ENCODE results near the gene SFXN4. TPM values are rescaled to one million over a fixed set of nuclear protein-coding genes. Genes with fewer than 3 reads are reported as not detected.

Gene SFXN4
- total and polyA plus RNA-seq, 2 of the 13 experiments (the other 11 are each of a cell fraction or from before 2014, with no cell fraction given) = 47.7 to 64.9 TPM

DNA sequence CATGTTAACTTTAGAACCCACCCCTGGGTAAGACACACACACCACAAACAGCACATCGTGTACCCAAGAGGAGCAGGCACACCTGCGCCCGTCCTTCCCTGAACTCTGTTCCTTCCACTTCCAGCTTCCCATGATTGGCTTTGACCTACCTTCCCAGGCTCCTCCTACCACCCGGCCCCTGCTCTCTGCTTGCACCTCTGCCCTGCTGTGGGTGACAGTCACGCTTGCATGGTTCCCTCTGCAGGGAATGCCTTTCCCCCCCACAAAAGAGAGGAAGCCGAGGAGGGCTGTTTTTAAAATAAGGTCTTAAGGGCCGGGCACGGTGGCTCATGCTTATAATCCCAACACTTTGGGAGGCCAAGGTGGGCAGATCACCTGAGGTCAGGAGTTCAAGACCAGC is 16.4 kb downstream of the SFXN4 start (continued):
- TF ChIP-seq, protein P1, sequence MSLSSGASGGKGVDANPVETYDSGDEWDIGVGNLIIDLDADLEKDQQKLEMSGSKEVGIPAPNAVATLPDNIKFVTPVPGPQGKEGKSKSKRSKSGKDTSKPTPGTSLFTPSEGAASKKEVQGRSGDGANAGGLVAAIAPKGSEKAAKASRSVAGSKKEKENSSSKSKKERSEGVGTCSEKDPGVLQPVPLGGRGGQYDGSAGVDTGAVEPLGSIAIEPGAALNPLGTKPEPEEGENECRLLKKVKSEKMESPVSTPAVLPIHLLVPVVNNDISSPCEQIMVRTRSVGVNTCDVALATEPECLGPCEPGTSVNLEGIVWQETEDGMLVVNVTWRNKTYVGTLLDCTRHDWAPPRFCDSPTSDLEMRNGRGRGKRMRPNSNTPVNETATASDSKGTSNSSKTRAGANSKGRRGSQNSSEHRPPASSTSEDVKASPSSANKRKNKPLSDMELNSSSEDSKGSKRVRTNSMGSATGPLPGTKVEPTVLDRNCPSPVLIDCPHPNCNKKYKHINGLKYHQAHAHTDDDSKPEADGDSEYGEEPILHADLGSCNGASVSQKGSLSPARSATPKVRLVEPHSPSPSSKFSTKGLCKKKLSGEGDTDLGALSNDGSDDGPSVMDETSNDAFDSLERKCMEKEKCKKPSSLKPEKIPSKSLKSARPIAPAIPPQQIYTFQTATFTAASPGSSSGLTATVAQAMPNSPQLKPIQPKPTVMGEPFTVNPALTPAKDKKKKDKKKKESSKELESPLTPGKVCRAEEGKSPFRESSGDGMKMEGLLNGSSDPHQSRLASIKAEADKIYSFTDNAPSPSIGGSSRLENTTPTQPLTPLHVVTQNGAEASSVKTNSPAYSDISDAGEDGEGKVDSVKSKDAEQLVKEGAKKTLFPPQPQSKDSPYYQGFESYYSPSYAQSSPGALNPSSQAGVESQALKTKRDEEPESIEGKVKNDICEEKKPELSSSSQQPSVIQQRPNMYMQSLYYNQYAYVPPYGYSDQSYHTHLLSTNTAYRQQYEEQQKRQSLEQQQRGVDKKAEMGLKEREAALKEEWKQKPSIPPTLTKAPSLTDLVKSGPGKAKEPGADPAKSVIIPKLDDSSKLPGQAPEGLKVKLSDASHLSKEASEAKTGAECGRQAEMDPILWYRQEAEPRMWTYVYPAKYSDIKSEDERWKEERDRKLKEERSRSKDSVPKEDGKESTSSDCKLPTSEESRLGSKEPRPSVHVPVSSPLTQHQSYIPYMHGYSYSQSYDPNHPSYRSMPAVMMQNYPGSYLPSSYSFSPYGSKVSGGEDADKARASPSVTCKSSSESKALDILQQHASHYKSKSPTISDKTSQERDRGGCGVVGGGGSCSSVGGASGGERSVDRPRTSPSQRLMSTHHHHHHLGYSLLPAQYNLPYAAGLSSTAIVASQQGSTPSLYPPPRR (CRISPR knock-in tag; IDR thresholded peaks at IDR 0.05; ENCODE audit: borderline replicate concordance) = no peak
- TF ChIP-seq DPF2 (CRISPR knock-in tag; IDR thresholded peaks at IDR 0.05; ENCODE audit: borderline replicate concordance, low read depth) = no peak

GRCh38 chr10:119143657-119144056 is 21.9 kb downstream of the SFXN4 start:
- TF ChIP-seq ARHGAP35 (CRISPR knock-in tag; IDR thresholded peaks at IDR 0.05; ENCODE audit: borderline replicate concordance) (no peak), NONO (IDR thresholded peaks at IDR 0.05) (no peak), NONO (CRISPR knock-in tag; conservative IDR thresholded peaks at IDR 0.05) (no peak)
- TF ChIP-seq, protein P2, sequence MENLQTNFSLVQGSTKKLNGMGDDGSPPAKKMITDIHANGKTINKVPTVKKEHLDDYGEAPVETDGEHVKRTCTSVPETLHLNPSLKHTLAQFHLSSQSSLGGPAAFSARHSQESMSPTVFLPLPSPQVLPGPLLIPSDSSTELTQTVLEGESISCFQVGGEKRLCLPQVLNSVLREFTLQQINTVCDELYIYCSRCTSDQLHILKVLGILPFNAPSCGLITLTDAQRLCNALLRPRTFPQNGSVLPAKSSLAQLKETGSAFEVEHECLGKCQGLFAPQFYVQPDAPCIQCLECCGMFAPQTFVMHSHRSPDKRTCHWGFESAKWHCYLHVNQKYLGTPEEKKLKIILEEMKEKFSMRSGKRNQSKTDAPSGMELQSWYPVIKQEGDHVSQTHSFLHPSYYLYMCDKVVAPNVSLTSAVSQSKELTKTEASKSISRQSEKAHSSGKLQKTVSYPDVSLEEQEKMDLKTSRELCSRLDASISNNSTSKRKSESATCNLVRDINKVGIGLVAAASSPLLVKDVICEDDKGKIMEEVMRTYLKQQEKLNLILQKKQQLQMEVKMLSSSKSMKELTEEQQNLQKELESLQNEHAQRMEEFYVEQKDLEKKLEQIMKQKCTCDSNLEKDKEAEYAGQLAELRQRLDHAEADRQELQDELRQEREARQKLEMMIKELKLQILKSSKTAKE (CRISPR knock-in tag; IDR thresholded peaks at IDR 0.05; ENCODE audit: borderline replicate concordance) = no peak

More at GRCh38 chr10:119143657-119144056, 21.9 kb downstream of the SFXN4 start:
- in situ Hi-C loops (cut with HindIII; ENCODE audit: extremely low pct_ligation_motif_present, low pct_unique_long_range_greater_than_20kb) = no loop called here
- no peak for FAIRE-seq
- no TSS peak for BruUV-seq (replicated peaks)
- CTCF ChIA-PET (ENCODE audit: low intra/inter-chr PET ratio, low total read pairs) = no interaction called here
- H3K9ac ChIP-seq (ENCODE audit: insufficient read depth, low read depth, low read length) = no peak overlapping the region
- no peak overlapping the region for H3K27ac ChIP-seq (ENCODE audit: extremely low read length, insufficient read depth, low read length)
- no peaks in the 10 kb centered on the region for H3K27me3 ChIP-seq (ENCODE audit: control insufficient read depth in 1 of 2, insufficient read depth in 2 of 2, low read length in 2 of 2)
- no peak for ATAC-seq
- peaks cover 8 to 42% of the 10 kb centered on the region in 2 experiments; a peak in 4 of 5 replicates for H3K36me3 ChIP-seq (replicated peaks in 1 of 2; ENCODE audit: control insufficient read depth in 1 of 2, insufficient read depth in 2 of 2, low read length in 2 of 2)
- no peak overlapping the region for H2AFZ ChIP-seq (ENCODE audit: low read length)
- no peaks in the 10 kb centered on the region for H3K4me1 ChIP-seq (ENCODE audit: insufficient read depth, low read length)
- no peak overlapping the region for H3K4me2 ChIP-seq (ENCODE audit: low read depth, low read length)
- no peaks in the 10 kb centered on the region for H4K20me1 ChIP-seq (ENCODE audit: insufficient read depth, low read length)
- 94% methylated on average over 9 of the region's 10 CpGs for WGBS (ENCODE audit: low lambda C conversion rate)
- intact Hi-C loops (cut with micrococcal nuclease; ENCODE audit: unreplicated experiment) = no loop called here
- no peak for DNase-seq (ENCODE audit: low spot score)
- no peaks in the 10 kb centered on the region for H3K79me2 ChIP-seq (ENCODE audit: insufficient read depth, low read length)
- POLR2A ChIA-PET = no interaction called here
- H3K9me3 ChIP-seq (ENCODE audit: low read length) = no peaks in the 10 kb centered on the region
- no peak overlapping the region for H3K4me3 ChIP-seq (replicated peaks in 1 of 3; ENCODE audit: insufficient read depth in 1 of 3, low read depth in 2 of 3, low read length in 3 of 3)
